ENCODE data around the gene GNPAT.

The GNPAT gene

GRCh38 chr1:231312432-231312788, 71.4 kb downstream of the GNPAT start:
- no peak overlapping the region for H3K27ac ChIP-seq (ENCODE audit: low read depth, low read length)
- no peak overlapping the region for H3K4me3 ChIP-seq (ENCODE audit: insufficient read depth, low read length, poor library complexity, severe bottlenecking)
- H3K36me3 ChIP-seq (ENCODE audit: low read length) = no peaks in the 10 kb centered on the region
- no peaks in the 10 kb centered on the region for H4K20me1 ChIP-seq (ENCODE audit: low read depth, low read length)
- no peak overlapping the region for H2AFZ ChIP-seq (ENCODE audit: low read depth, low read length, severe bottlenecking)
- H3K9ac ChIP-seq (ENCODE audit: low read length) = no peak overlapping the region
- TF ChIP-seq CTCF (IDR thresholded peaks at IDR 0.05; ENCODE audit: insufficient read depth, low read length, poor library complexity, severe bottlenecking) (no peak), EZH2phosphoT487 (conservative IDR thresholded peaks at IDR 0.05; ENCODE audit: low read length) (no peak)
- H3K9me3 ChIP-seq (ENCODE audit: insufficient read depth, low read length) = no peaks in the 10 kb centered on the region
- H3F3A ChIP-seq (ENCODE audit: insufficient read depth) = no peaks in the 10 kb centered on the region
- H3K27me3 ChIP-seq (ENCODE audit: low read length) = no peaks in the 10 kb centered on the region
- no peaks in the 10 kb centered on the region for H3K9me2 ChIP-seq (replicated peaks; ENCODE audit: insufficient read depth, low read length)
- H3K4me2 ChIP-seq (ENCODE audit: low read depth, low read length, poor library complexity, severe bottlenecking) = no peak overlapping the region
- no peaks in the 10 kb centered on the region for H3K79me2 ChIP-seq (ENCODE audit: insufficient read depth, low read length)

- Histone ChIP-seq H3F3A (ENCODE audit: insufficient read depth) (no peaks in the 10 kb centered on the region), H3K4me2 (ENCODE audit: low read depth, low read length, poor library complexity, severe bottlenecking) (no peak overlapping the region), H3K36me3 (ENCODE audit: low read length) (no peaks in the 10 kb centered on the region), H3K27me3 (ENCODE audit: low read length) (no peaks in the 10 kb centered on the region), H3K27ac (ENCODE audit: low read depth, low read length) (no peak overlapping the region), H4K20me1 (ENCODE audit: low read depth, low read length) (no peaks in the 10 kb centered on the region), H2AFZ (ENCODE audit: low read depth, low read length, severe bottlenecking) (no peak overlapping the region), H3K9me3 (ENCODE audit: insufficient read depth, low read length) (no peaks in the 10 kb centered on the region), H3K4me3 (ENCODE audit: insufficient read depth, low read length, poor library complexity, severe bottlenecking) (no peak overlapping the region), H3K79me2 (ENCODE audit: insufficient read depth, low read length) (no peaks in the 10 kb centered on the region), H3K9ac (ENCODE audit: low read length) (no peak overlapping the region), H3K9me2 (replicated peaks; ENCODE audit: insufficient read depth, low read length) (no peaks in the 10 kb centered on the region)
- TF ChIP-seq EZH2phosphoT487 (conservative IDR thresholded peaks at IDR 0.05; ENCODE audit: low read length) = no peak
- no peak for TF ChIP-seq CTCF (IDR thresholded peaks at IDR 0.05; ENCODE audit: insufficient read depth, low read length, poor library complexity, severe bottlenecking)
These were observed 72.6 kb downstream of the GNPAT start for GRCh38 chr1:231313661-231314060.

GRCh38 chr1:231315887-231316286, 74.9 kb downstream of the GNPAT start:
- no peaks in the 10 kb centered on the region for H3K79me2 ChIP-seq (ENCODE audit: insufficient read depth, low read length)
- H3F3A ChIP-seq (ENCODE audit: insufficient read depth) = no peaks in the 10 kb centered on the region
- H3K27me3 ChIP-seq (ENCODE audit: low read length) = no peaks in the 10 kb centered on the region
- H3K9me3 ChIP-seq (ENCODE audit: insufficient read depth, low read length) = no peaks in the 10 kb centered on the region
- H4K20me1 ChIP-seq (ENCODE audit: low read depth, low read length) = no peaks in the 10 kb centered on the region
- no peak overlapping the region for H2AFZ ChIP-seq (ENCODE audit: low read depth, low read length, severe bottlenecking)
- no peak overlapping the region for H3K4me3 ChIP-seq (ENCODE audit: insufficient read depth, low read length, poor library complexity, severe bottlenecking)
- no peak overlapping the region for H3K9ac ChIP-seq (ENCODE audit: low read length)
- H3K9me2 ChIP-seq (replicated peaks; ENCODE audit: insufficient read depth, low read length) = no peaks in the 10 kb centered on the region
- peak; percentile 76 for TF ChIP-seq CTCF (IDR thresholded peaks at IDR 0.05; ENCODE audit: insufficient read depth, low read length, poor library complexity, severe bottlenecking)
- TF ChIP-seq EZH2phosphoT487 (conservative IDR thresholded peaks at IDR 0.05; ENCODE audit: low read length) = no peak
- H3K4me2 ChIP-seq (ENCODE audit: low read depth, low read length, poor library complexity, severe bottlenecking) = no peak overlapping the region
- no peaks in the 10 kb centered on the region for H3K36me3 ChIP-seq (ENCODE audit: low read length)
- H3K27ac ChIP-seq (ENCODE audit: low read depth, low read length) = no peak overlapping the region
